PFSK-1 (cell line): ENCODE measurements around the gene DNAH9.

ENCODE experiments used
- POLR2AphosphoS5 ChIP-seq: IDR thresholded peaks from 2 replicates; pipeline ENCODE4 v1.6.1; 2012; ENCODE audit warnings: low read depth, mild to moderate bottlenecking, control low read depth, low read length, moderate library complexity
- REST ChIP-seq, 2 experiments: IDR thresholded peaks; 2 replicates each; pipeline versions ENCODE4 v1.6.1 to v1.8.0; 2011 to 2012; ENCODE audit warnings: low read depth in 2 of 2, low read length in 2 of 2, control low read depth in 1 of 2, inconsistent platforms in 1 of 2, mild to moderate bottlenecking in 1 of 2, moderate library complexity in 1 of 2; ENCODE audit not compliant: insufficient read depth in 1 of 2
- SIN3A ChIP-seq: IDR thresholded peaks from 2 replicates; pipeline ENCODE4 v1.6.1; 2012; ENCODE audit warnings: mild to moderate bottlenecking, low read length, moderate library complexity, borderline replicate concordance; ENCODE audit not compliant: insufficient read depth
- TAF1 ChIP-seq: IDR thresholded peaks from 2 replicates; pipeline ENCODE4 v1.6.1; 2012; ENCODE audit warnings: low read length, control low read depth, borderline replicate concordance; ENCODE audit not compliant: insufficient read depth

GRCh38 chr17:11704041-11704440, 105.8 kb downstream of the DNAH9 start:
- TF ChIP-seq REST (IDR thresholded peaks at IDR 0.05; ENCODE audit: insufficient read depth in 1 of 2, low read depth in 2 of 2, low read length in 2 of 2) (no peak), POLR2AphosphoS5 (no peak), TAF1 (no peak), SIN3A (no peak)
